Stomach (tissue), 9 donors: Measurements from ENCODE around the gene MYOZ3. TPM values are rescaled to one million over a fixed set of nuclear protein-coding genes. Genes with fewer than 3 reads are reported as not detected.

ENCODE experiments used
- DNase-seq, 2 donors: peaks; one replicate each; pipeline versions ENCODE4 v3.0.0 to v3.0.0-alpha.2; 2013 to 2019
- H3K27ac ChIP-seq, 5 donors: fragments of 200-600 bp in 4 of 5; sonication (generic) in 4 of 5; one replicate each; pipeline ENCODE4 v1.5.1; 2013 to 2019; ENCODE audit warnings: mild to moderate bottlenecking in 1 of 5, moderate library complexity in 1 of 5
- H3K27me3 ChIP-seq, 3 donors: fragments of 200-600 bp; sonication (generic); one replicate each; pipeline ENCODE4 v1.5.1; 2017 to 2019; ENCODE audit warnings: mixed run types in 1 of 3
- H3K36me3 ChIP-seq, 4 donors: fragments of 200-600 bp; sonication (generic); 1 replicate in 3 of 4; 2 replicates in 1 of 4; pipeline ENCODE4 v1.5.1; 2016 to 2019
- H3K4me1 ChIP-seq, 4 donors: fragments of 200-600 bp; sonication (generic); one replicate each; pipeline ENCODE4 v1.5.1; 2016 to 2019
- H3K4me3 ChIP-seq, 4 donors: fragments of 200-600 bp; sonication (generic) in 3 of 4; one replicate each; pipeline ENCODE4 v1.5.1; 2016 to 2019; ENCODE audit warnings: mild to moderate bottlenecking in 1 of 4
- H3K9me3 ChIP-seq, 4 donors: fragments of 200-600 bp; sonication (generic); one replicate each; pipeline ENCODE4 v1.5.1; 2016 to 2019
- EP300 ChIP-seq: sonication (generic); formaldehyde crosslinking; IDR thresholded peaks from one replicate; pipeline ENCODE4 v1.6.1; 2017; ENCODE audit warnings: antibody characterized with exemption
- POLR2A ChIP-seq, 4 donors: fragments of 450-650 bp; IDR thresholded peaks; one replicate each; pipeline ENCODE4 v1.6.1; 2016; ENCODE audit warnings: antibody characterized with exemption in 4 of 4, control low read depth in 2 of 4, mild to moderate bottlenecking in 1 of 4, moderate library complexity in 1 of 4
- POLR2AphosphoS5 ChIP-seq, 3 donors: sonication (generic); formaldehyde crosslinking; IDR thresholded peaks; one replicate each; pipeline ENCODE4 v1.6.1; 2016; ENCODE audit warnings: antibody characterized with exemption in 3 of 3
- WGBS, 5 donors: extraction: QIAGEN DNeasy Blood & Tissue Kit in 3 of 5; methylation state at CpG; one replicate each; pipeline versions ENCODE4 v1.1.5 to v1.1.7; 2013 to 2018; 5-methylcytosine and 5-hydroxymethylcytosine counted together
- intact Hi-C: fragments of 100-400 bp; cut with DNase I; formaldehyde crosslinking; loops from one replicate; pipeline ENCODE4 v1.15.1; 2023; ENCODE audit warnings: low total_unique reads
- polyA plus RNA-seq, 3 donors: library from polyadenylated mRNA; stranded (reverse); fragments of 200-250 nt; gene quantifications; one replicate each; pipeline ENCODE4 v1.2.3, GENCODE V29; 2013
- total RNA-seq, 5 donors: library from RNA; depleted of rRNA; stranded (reverse); fragments of >200 nt; gene quantifications; one replicate each; pipeline versions ENCODE4 v1.1.0 to v1.2.3, GENCODE V29; 2014 to 2016
- TF ChIP-seq, protein P1 (sequence below), 7 experiments: fragments of 450-650 bp in 4 of 7; fragments of 200-600 bp in 3 of 7; sonication (generic) in 3 of 7; IDR thresholded peaks; one replicate each; pipeline ENCODE4 v1.5.1; 2016 to 2019; ENCODE audit warnings: antibody characterized with exemption in 7 of 7, control low read depth in 2 of 7, mild to moderate bottlenecking in 1 of 7
- donor health status: healthy with polysubstance abuse.
- donor health status: Bipolar disorder and iron deficiency.
- donor health status: healthy.

MYOZ3 gene
- total and polyA plus RNA-seq, 8 donors: 0.23 to 1.8 (median 0.52) TPM; not detected in 4

GRCh38 chr5:150625831-150626746 is 35.0 kb upstream of the MYOZ3 start:
- Histone ChIP-seq H3K4me1 (peaks cover 61 to 78% (median 74%) of the 10 kb centered on the region in 4 donors), H3K4me3 (peak overlapping the region; percentile 65 to 87 (median 74)), H3K36me3 (no peaks in the 10 kb centered on the region), H3K27me3 (peaks cover 0 to 6% (median 0%) of the 10 kb centered on the region in 3 donors), H3K9me3 (no peaks in the 10 kb centered on the region), H3K27ac (peak overlapping the region; percentile 85 to 94 (median 92))
- 61 to 67% (median 65%) methylated on average over 10 of the region's 10 CpGs for WGBS, 5 donors
- intact Hi-C loops: no loop called here
- no peak for DNase-seq
- no peak for TF ChIP-seq EP300
- no peak for TF ChIP-seq POLR2AphosphoS5 (IDR thresholded peaks at IDR 0.05)

- H3K27ac ChIP-seq: peak overlapping the region; percentile 38 to 94 (median 92)
- H3K36me3 ChIP-seq: no peaks in the 10 kb centered on the region
- intact Hi-C loops: no loop called here
- peak overlapping the region; percentile 65 to 87 (median 74) for H3K4me3 ChIP-seq
- no peaks in the 10 kb centered on the region for H3K9me3 ChIP-seq
- DNase-seq: peak; percentile 67 to 89
- H3K27me3 ChIP-seq: peaks cover 0 to 6% (median 0%) of the 10 kb centered on the region in 3 donors
- peaks cover 61 to 82% (median 80%) of the 10 kb centered on the region in 4 donors for H3K4me1 ChIP-seq
- TF ChIP-seq POLR2AphosphoS5 (IDR thresholded peaks at IDR 0.05) (peak in 2 of 3 donors; percentile 55 to 69), EP300 (no peak), POLR2A (IDR thresholded peaks at IDR 0.05) (no peak)
- TF ChIP-seq, protein P1, sequence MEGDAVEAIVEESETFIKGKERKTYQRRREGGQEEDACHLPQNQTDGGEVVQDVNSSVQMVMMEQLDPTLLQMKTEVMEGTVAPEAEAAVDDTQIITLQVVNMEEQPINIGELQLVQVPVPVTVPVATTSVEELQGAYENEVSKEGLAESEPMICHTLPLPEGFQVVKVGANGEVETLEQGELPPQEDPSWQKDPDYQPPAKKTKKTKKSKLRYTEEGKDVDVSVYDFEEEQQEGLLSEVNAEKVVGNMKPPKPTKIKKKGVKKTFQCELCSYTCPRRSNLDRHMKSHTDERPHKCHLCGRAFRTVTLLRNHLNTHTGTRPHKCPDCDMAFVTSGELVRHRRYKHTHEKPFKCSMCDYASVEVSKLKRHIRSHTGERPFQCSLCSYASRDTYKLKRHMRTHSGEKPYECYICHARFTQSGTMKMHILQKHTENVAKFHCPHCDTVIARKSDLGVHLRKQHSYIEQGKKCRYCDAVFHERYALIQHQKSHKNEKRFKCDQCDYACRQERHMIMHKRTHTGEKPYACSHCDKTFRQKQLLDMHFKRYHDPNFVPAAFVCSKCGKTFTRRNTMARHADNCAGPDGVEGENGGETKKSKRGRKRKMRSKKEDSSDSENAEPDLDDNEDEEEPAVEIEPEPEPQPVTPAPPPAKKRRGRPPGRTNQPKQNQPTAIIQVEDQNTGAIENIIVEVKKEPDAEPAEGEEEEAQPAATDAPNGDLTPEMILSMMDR (IDR thresholded peaks at IDR 0.05): no peak
- WGBS, 5 donors: 29 to 39% (median 35%) methylated on average over 5 of the region's 5 CpGs
Observed at GRCh38 chr5:150626853-150627276, 34.2 kb upstream of the MYOZ3 start.

DNA sequence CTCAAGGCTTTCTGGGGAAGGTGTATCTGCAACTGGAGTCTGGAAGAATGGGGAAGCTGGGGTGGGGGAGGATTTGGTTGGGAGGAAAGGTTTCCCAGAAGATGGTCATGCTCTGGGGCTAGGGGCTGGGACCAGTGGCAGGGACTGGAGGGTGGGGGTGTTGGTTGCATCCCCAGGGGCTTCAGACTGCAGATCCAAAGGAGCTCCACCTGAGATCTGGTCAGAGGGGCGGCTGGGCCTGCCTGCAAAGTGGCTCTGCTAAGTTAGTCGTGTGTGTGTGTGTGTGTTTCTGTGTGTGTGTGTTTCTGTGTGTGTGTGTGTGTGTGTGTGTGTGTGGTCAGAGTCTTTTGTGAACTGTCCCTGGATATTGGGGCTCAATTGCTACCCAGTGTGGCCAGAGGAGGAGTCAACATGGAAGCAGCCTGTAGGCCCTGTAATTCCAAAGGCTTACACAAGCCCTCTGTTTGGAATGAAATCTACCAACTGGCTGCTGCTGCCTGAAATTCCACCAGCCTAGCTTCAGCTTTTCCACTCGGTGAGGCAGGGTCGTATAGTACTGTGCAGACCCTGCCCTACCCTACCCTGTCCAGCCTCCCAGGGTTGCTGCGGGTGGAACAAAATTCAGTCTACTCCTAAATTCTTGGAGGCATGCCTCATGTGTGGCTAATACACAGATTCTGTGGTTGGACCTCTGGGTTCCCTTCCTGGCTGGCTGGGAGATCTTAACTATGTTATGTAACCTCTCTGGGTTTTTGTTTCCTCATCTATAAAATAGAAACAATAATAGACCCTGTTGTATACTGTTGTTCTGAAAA is 33.1 kb upstream of the MYOZ3 start:
- intact Hi-C loops: no loop called here
- Histone ChIP-seq H3K27me3 (peaks cover 0 to 6% (median 0%) of the 10 kb centered on the region in 3 donors), H3K4me3 (peak overlapping the region in 1 of 4 donors; percentile 18), H3K9me3 (no peaks in the 10 kb centered on the region), H3K4me1 (peaks cover 61 to 90% (median 84%) of the 10 kb centered on the region in 4 donors), H3K36me3 (no peaks in the 10 kb centered on the region), H3K27ac (peak overlapping the region; percentile 0 to 94 (median 92))
- no peak for DNase-seq
- TF ChIP-seq POLR2AphosphoS5 (IDR thresholded peaks at IDR 0.05): no peak
- no peak for TF ChIP-seq POLR2A (IDR thresholded peaks at IDR 0.05)
- TF ChIP-seq EP300: no peak
- TF ChIP-seq, protein P1 (IDR thresholded peaks at IDR 0.05): no peak
- WGBS, 5 donors: 42 to 65% (median 61%) methylated on average over 5 of the region's 5 CpGs

GRCh38 chr5:150628936-150629485 is 32.0 kb upstream of the MYOZ3 start:
- no peaks in the 10 kb centered on the region for H3K9me3 ChIP-seq
- no peak overlapping the region for H3K4me3 ChIP-seq
- peaks cover 0 to 6% (median 0%) of the 10 kb centered on the region in 3 donors for H3K27me3 ChIP-seq
- no peaks in the 10 kb centered on the region for H3K36me3 ChIP-seq
- intact Hi-C loops: no loop called here
- 74 to 83% (median 81%) methylated on average over 12 of the region's 12 CpGs for WGBS, 5 donors
- H3K27ac ChIP-seq: peak overlapping the region in 4 of 5 donors; percentile 85 to 94 (median 92)
- peaks cover 54 to 88% (median 77%) of the 10 kb centered on the region in 4 donors for H3K4me1 ChIP-seq
- no peak for TF ChIP-seq POLR2AphosphoS5 (IDR thresholded peaks at IDR 0.05)
- TF ChIP-seq POLR2A (IDR thresholded peaks at IDR 0.05): no peak
- no peak for TF ChIP-seq EP300
- TF ChIP-seq, protein P1 (IDR thresholded peaks at IDR 0.05): no peak
- no peak for DNase-seq
